GM12878 (cell line): ENCODE results near the gene CEP135. TPM values are rescaled to one million over a fixed set of nuclear protein-coding genes. Genes with fewer than 3 reads are reported as not detected.

Source experiments
- ATAC-seq: fragments of 200-7000 bp; cut with Tn5 transposase; 3 replicates; pipeline ENCODE4 v1.9.1; 2020; ENCODE audit warnings: mild to moderate bottlenecking, moderate library complexity
- BruUV-seq: library from RNA; stranded (reverse); fragments of 400-500 nt; replicated peaks from 2 replicates; lab custom pipeline; 2021; lab: Mats Ljungman, UMichigan
- CTCF ChIA-PET: fragments of 300-600 bp; sonication (Branson Sonifier 250); formaldehyde crosslinking; extraction: SDS; loops from one replicate; lab custom pipeline; 2021; ENCODE audit warnings: inconsistent platforms; lab: Yijun Ruan, JAX
- POLR2A ChIA-PET: fragments of 350-600 bp; formaldehyde crosslinking; extraction: SDS; loops from one replicate; lab custom pipeline; 2021; ENCODE audit warnings: inconsistent platforms; lab: Charles Lee
- RAD21 ChIA-PET: fragments of 300-600 bp; sonication (Branson Sonifier 250); formaldehyde crosslinking; loops from one replicate; lab custom pipeline; 2023; ENCODE audit warnings: antibody characterized with exemption; ENCODE audit not compliant: unreplicated experiment; lab: Charles Lee
- SMC1A ChIA-PET: fragments of 300-600 bp; sonication (Branson Sonifier 250); formaldehyde crosslinking; loops from one replicate; lab custom pipeline; 2023; ENCODE audit not compliant: unreplicated experiment, uncharacterized antibody; lab: Charles Lee
- DNase-seq: peaks from one replicate; pipeline ENCODE4 v3.0.0-alpha.2; 2011; ENCODE audit warnings: low read depth, low spot score
- FAIRE-seq: peaks from 3 replicates; lab custom pipeline; 2011; peaks lifted over from hg19 to GRCh38; lab: Jason Lieb, UNC
- H2AFZ ChIP-seq: 2 replicates; pipeline ENCODE4 v1.6.0; 2011; ENCODE audit warnings: low read depth, low read length, control low read depth; ENCODE audit not compliant: control insufficient read depth
- H3K27ac ChIP-seq: 2 replicates; pipeline ENCODE4 v1.5.1; 2011; ENCODE audit warnings: control low read depth; ENCODE audit not compliant: control insufficient read depth, insufficient read depth
- H3K27me3 ChIP-seq, 2 experiments: replicated peaks in 1 of 2; 2 replicates each; pipeline versions ENCODE4 v1.6.0 to v1.6.1; 2011; ENCODE audit warnings: low read length in 1 of 2; ENCODE audit not compliant: control insufficient read depth in 2 of 2, insufficient read depth in 2 of 2
- H3K36me3 ChIP-seq, 2 experiments: 2 replicates each; pipeline ENCODE4 v1.5.1; 2011; ENCODE audit warnings: low read length in 1 of 2; ENCODE audit not compliant: control insufficient read depth in 2 of 2, insufficient read depth in 2 of 2
- H3K4me1 ChIP-seq: 2 replicates; pipeline ENCODE4 v1.6.1; 2011; ENCODE audit warnings: mild to moderate bottlenecking, low read length, moderate library complexity, mixed read lengths; ENCODE audit not compliant: control insufficient read depth, insufficient read depth
- H3K4me2 ChIP-seq: 2 replicates; pipeline ENCODE4 v1.6.0; 2011; ENCODE audit warnings: control low read depth; ENCODE audit not compliant: control insufficient read depth, insufficient read depth
- H3K4me3 ChIP-seq: fragments of 200-600 bp; sonication (generic); 2 replicates; pipeline ENCODE4 v1.5.1; 2016
- H3K79me2 ChIP-seq: 2 replicates; pipeline ENCODE4 v1.6.0; 2011; ENCODE audit warnings: low read length; ENCODE audit not compliant: control insufficient read depth, insufficient read depth
- H3K9ac ChIP-seq: 2 replicates; pipeline ENCODE4 v1.8.0; 2011; ENCODE audit warnings: low read length, control low read depth, mixed read lengths; ENCODE audit not compliant: control insufficient read depth, insufficient read depth
- H3K9me3 ChIP-seq: replicated peaks from 3 replicates; pipeline ENCODE4 v1.5.1; 2011; ENCODE audit warnings: mild to moderate bottlenecking, low read length; ENCODE audit not compliant: control insufficient read depth, insufficient read depth
- H4K20me1 ChIP-seq: 2 replicates; pipeline ENCODE4 v1.6.0; 2011; ENCODE audit not compliant: control insufficient read depth, insufficient read depth
- BMI1 ChIP-seq: fragments of 450-650 bp; IDR thresholded peaks from 2 replicates; pipeline ENCODE4 v1.6.1; 2016; ENCODE audit warnings: mild to moderate bottlenecking, moderate library complexity, borderline replicate concordance
- CBX3 ChIP-seq: fragments of 200-600 bp; sonication (generic); IDR thresholded peaks from 2 replicates; pipeline ENCODE4 v1.6.1; 2016; ENCODE audit warnings: low read depth, borderline replicate concordance
- E4F1 ChIP-seq: fragments of 450-650 bp; IDR thresholded peaks from 2 replicates; pipeline ENCODE4 v1.6.1; 2018; ENCODE audit warnings: borderline replicate concordance, mild to moderate bottlenecking; ENCODE audit not compliant: partially characterized antibody
- ELK1 ChIP-seq: IDR thresholded peaks from 2 replicates; pipeline ENCODE4 v1.6.1; 2012; ENCODE audit warnings: low read depth, low read length, improper control_type of control experiment
- ETV6 ChIP-seq, 2 experiments: fragments of 450-650 bp in 1 of 2; IDR thresholded peaks in 1 of 2; conservative IDR thresholded peaks in 1 of 2; 2 replicates each; pipeline ENCODE4 v1.6.1; 2014; ENCODE audit warnings: antibody characterized with exemption in 1 of 2, borderline replicate concordance in 1 of 2, low read depth in 1 of 2, mild to moderate bottlenecking in 1 of 2, moderate library complexity in 1 of 2
- FOXK2 ChIP-seq: fragments of 450-650 bp; IDR thresholded peaks from 2 replicates; pipeline ENCODE4 v1.6.1; 2017; ENCODE audit warnings: mild to moderate bottlenecking, moderate library complexity
- HSF1 ChIP-seq: fragments of 150-350 bp; IDR thresholded peaks from 2 replicates; pipeline ENCODE4 v1.6.1; 2014; ENCODE audit warnings: mild to moderate bottlenecking, low read depth, low read length
- IKZF2 ChIP-seq, 2 experiments: fragments of 450-650 bp; IDR thresholded peaks; 2 replicates each; pipeline ENCODE4 v1.6.1; 2017; ENCODE audit warnings: mild to moderate bottlenecking in 2 of 2, moderate library complexity in 2 of 2
- IRF4 ChIP-seq: IDR thresholded peaks from 2 replicates; pipeline ENCODE4 v1.6.1; 2011; ENCODE audit warnings: low read depth, low read length
- MAX ChIP-seq: IDR thresholded peaks from 2 replicates; pipeline ENCODE4 v1.6.1; 2012; ENCODE audit warnings: low read depth, low read length, improper control_type of control experiment
- NR2C1 ChIP-seq: fragments of 450-650 bp; IDR thresholded peaks from 2 replicates; pipeline ENCODE4 v1.6.1; 2017; ENCODE audit warnings: antibody characterized with exemption, mild to moderate bottlenecking, moderate library complexity
- RFX5 ChIP-seq: IDR thresholded peaks from 2 replicates; pipeline ENCODE4 v1.6.1; 2011; ENCODE audit warnings: low read depth, low read length, improper control_type of control experiment
- SP1 ChIP-seq: IDR thresholded peaks from one replicate; pipeline ENCODE4 v1.6.1; 2011; ENCODE audit warnings: low read depth, low read length
- SPI1 ChIP-seq: IDR thresholded peaks from 2 replicates; pipeline ENCODE4 v1.6.1; 2011; ENCODE audit warnings: low read depth, mild to moderate bottlenecking, low read length, moderate library complexity, borderline replicate concordance; ENCODE audit not compliant: insufficient read depth
- TBL1XR1 ChIP-seq: IDR thresholded peaks from 2 replicates; pipeline ENCODE4 v1.6.1; 2012; ENCODE audit warnings: low read depth, low read length, improper control_type of control experiment
- YBX1 ChIP-seq: fragments of 450-650 bp; IDR thresholded peaks from 2 replicates; pipeline ENCODE4 v1.6.1; 2016; ENCODE audit warnings: antibody characterized with exemption
- YY1 ChIP-seq: IDR thresholded peaks from 2 replicates; pipeline ENCODE4 v1.6.1; 2011; ENCODE audit warnings: low read depth, mild to moderate bottlenecking, low read length
- WGBS: methylation state at CpG from one replicate; pipeline ENCODE4 v1.1.6; 2016; ENCODE audit warnings: low lambda C conversion rate; ENCODE audit not compliant: insufficient replicate concordance, insufficient coverage; ENCODE audit errors: missing lambda C conversion rate; 5-methylcytosine and 5-hydroxymethylcytosine counted together
- in situ Hi-C: fragments of 300-500 bp; cut with MboI; formaldehyde crosslinking; loops from 9 replicates; pipeline ENCODE4 v1.14.3; 2018; ENCODE audit warnings: mixed read lengths
- intact Hi-C: fragments of 100-400 bp; cut with micrococcal nuclease; formaldehyde crosslinking; loops from one replicate; pipeline ENCODE4 v1.14.2; 2022; ENCODE audit not compliant: unreplicated experiment
- polyA plus RNA-seq, 11 experiments: library from polyadenylated mRNA; depleted of rRNA in 4 of 11; unstranded in 6 of 11; stranded (reverse) in 5 of 11; fragments of >200 nt; fragmentation: Nextera tagmentation in 4 of 11; fragmentation: Illumina TruSeq in 1 of 11; extraction: Ambion mirVana in 4 of 11; extraction: Trizol in 1 of 11; gene quantifications; 1 replicate in 1 of 11; 2 replicates in 10 of 11; pipeline versions ENCODE4 v1.2.1 to v1.2.3, GENCODE V29; 2011 to 2016; ENCODE audit warnings: inconsistent platforms in 2 of 11, missing spikeins in 2 of 11, low read depth in 1 of 11
- total RNA-seq, 4 experiments: library from RNA; depleted of rRNA in 3 of 4; stranded (reverse); fragments of >200 nt in 3 of 4; fragmentation: Illumina TruSeq in 1 of 4; extraction: Trizol in 1 of 4; gene quantifications; 2 replicates each; pipeline versions ENCODE4 v1.2.1 to v1.2.3, GENCODE V29; 2013 to 2021

The CEP135 gene
- total and polyA plus RNA-seq, 10 of the 15 experiments (the other 5 are each of a cell fraction or from before 2014, with no cell fraction given) = 2.9 to 13.6 (median 10.1) TPM

- no peak for TF ChIP-seq ELK1
- TF ChIP-seq HSF1 = no peak
- no peak for TF ChIP-seq FOXK2
These were observed 113.4 kb downstream of the CEP135 start (continued) for GRCh38 chr4:56062106-56062505.

- ATAC-seq (no peak), FAIRE-seq (no peak), DNase-seq (no peak)
- POLR2A ChIA-PET = no interaction called here
- Histone ChIP-seq H2AFZ (no peak overlapping the region), H3K27ac (no peak overlapping the region), H4K20me1 (no peaks in the 10 kb centered on the region), H3K4me1 (no peaks in the 10 kb centered on the region), H3K4me2 (no peak overlapping the region), H3K4me3 (no peak overlapping the region), H3K36me3 (no peaks in the 10 kb centered on the region), H3K27me3 (no peaks in the 10 kb centered on the region), H3K9ac (no peak overlapping the region), H3K9me3 (no peaks in the 10 kb centered on the region), H3K79me2 (no peaks in the 10 kb centered on the region)
- RAD21 ChIA-PET = no interaction called here
- in situ Hi-C loops (no loop called here), intact Hi-C loops (no loop called here)
- SMC1A ChIA-PET = no interaction called here
- TF ChIP-seq IKZF2 (IDR thresholded peaks at IDR 0.05) (no peak), TBL1XR1 (no peak), CBX3 (no peak), ETV6 (conservative IDR thresholded peaks at IDR 0.05 in 1 of 2, IDR thresholded peaks at IDR 0.05 in 1 of 2; ENCODE audit: borderline replicate concordance in 1 of 2, low read depth in 1 of 2) (no peak), NR2C1 (no peak), E4F1 (no peak), SPI1 (no peak), SP1 (no peak), YBX1 (no peak), YY1 (no peak), IRF4 (no peak), MAX (no peak), BMI1 (no peak), RFX5 (no peak)
- 31% methylated on average over 4 of the region's 4 CpGs for WGBS
- no TSS peak for BruUV-seq
- CTCF ChIA-PET = no interaction called here
These were observed 113.9 kb downstream of the CEP135 start for GRCh38 chr4:56062526-56063145.
